ENCODE measurements around the gene TTC13.

Gene TTC13

GRCh38 chr1:230891413-230891812 is 87.2 kb downstream of the TTC13 start:
- in situ Hi-C loops (cut with HindIII; ENCODE audit: low pct_ligation_motif_present, low sequenced_read_pairs): no loop called here
- no peaks in the 10 kb centered on the region for H3K36me3 ChIP-seq (replicated peaks)
- no peak overlapping the region for H3K27ac ChIP-seq
- no peak for DNase-seq
- TF ChIP-seq CTCF (IDR thresholded peaks at IDR 0.05; ENCODE audit: low read depth, low read length, missing control alignments): no peak
- H3K27me3 ChIP-seq (replicated peaks): no peaks in the 10 kb centered on the region
- H3K4me3 ChIP-seq (ENCODE audit: low read depth, low read length): no peak overlapping the region

- in situ Hi-C loops (cut with HindIII; ENCODE audit: low pct_ligation_motif_present, low sequenced_read_pairs): no loop called here
- DNase-seq: no peak
- peaks cover 2% of the 10 kb centered on the region for H3K27me3 ChIP-seq (replicated peaks)
Measured at GRCh38 chr1:230884646-230885045, 94.0 kb downstream of the TTC13 start.

GRCh38 chr1:230883967-230884366 is 94.7 kb downstream of the TTC13 start:
- Histone ChIP-seq H3K27ac (no peak overlapping the region), H3K4me3 (ENCODE audit: low read depth, low read length) (no peak overlapping the region), H3K36me3 (replicated peaks) (no peaks in the 10 kb centered on the region), H3K27me3 (replicated peaks) (peaks cover 2% of the 10 kb centered on the region)
- no peak for TF ChIP-seq CTCF (IDR thresholded peaks at IDR 0.05; ENCODE audit: low read depth, low read length, missing control alignments)
- in situ Hi-C loops (cut with HindIII; ENCODE audit: low pct_ligation_motif_present, low sequenced_read_pairs): no loop called here
- DNase-seq: no peak

More at GRCh38 chr1:230884646-230885045, 94.0 kb downstream of the TTC13 start:
- no peak overlapping the region for H3K27ac ChIP-seq
- no peak overlapping the region for H3K4me3 ChIP-seq (ENCODE audit: low read depth, low read length)
- H3K36me3 ChIP-seq (replicated peaks): no peaks in the 10 kb centered on the region
- no peak for TF ChIP-seq CTCF (IDR thresholded peaks at IDR 0.05; ENCODE audit: low read depth, low read length, missing control alignments)

GRCh38 chr1:230879778-230880177 is 98.9 kb downstream of the TTC13 start:
- in situ Hi-C loops (cut with HindIII; ENCODE audit: low pct_ligation_motif_present, low sequenced_read_pairs): no loop called here
- H3K27me3 ChIP-seq (replicated peaks): peaks cover 2% of the 10 kb centered on the region
- no peak for DNase-seq
- no peak overlapping the region for H3K27ac ChIP-seq
- H3K4me3 ChIP-seq (ENCODE audit: low read depth, low read length): no peak overlapping the region
- no peaks in the 10 kb centered on the region for H3K36me3 ChIP-seq (replicated peaks)
- no peak for TF ChIP-seq CTCF (IDR thresholded peaks at IDR 0.05; ENCODE audit: low read depth, low read length, missing control alignments)

GRCh38 chr1:230878591-230878990 is 100.1 kb downstream of the TTC13 start:
- H3K36me3 ChIP-seq (replicated peaks): no peaks in the 10 kb centered on the region
- H3K27me3 ChIP-seq (replicated peaks): peaks cover 2% of the 10 kb centered on the region
- no peak overlapping the region for H3K27ac ChIP-seq
- no peak for DNase-seq
- in situ Hi-C loops (cut with HindIII; ENCODE audit: low pct_ligation_motif_present, low sequenced_read_pairs): no loop called here
- TF ChIP-seq CTCF (IDR thresholded peaks at IDR 0.05; ENCODE audit: low read depth, low read length, missing control alignments): no peak
- no peak overlapping the region for H3K4me3 ChIP-seq (ENCODE audit: low read depth, low read length)

GRCh38 chr1:230877924-230878590 is 100.6 kb downstream of the TTC13 start:
- in situ Hi-C loops (cut with HindIII; ENCODE audit: low pct_ligation_motif_present, low sequenced_read_pairs): no loop called here
- Histone ChIP-seq H3K4me3 (ENCODE audit: low read depth, low read length) (no peak overlapping the region), H3K36me3 (replicated peaks) (no peaks in the 10 kb centered on the region), H3K27me3 (replicated peaks) (peaks cover 2% of the 10 kb centered on the region), H3K27ac (no peak overlapping the region)
- no peak for DNase-seq
- no peak for TF ChIP-seq CTCF (IDR thresholded peaks at IDR 0.05; ENCODE audit: low read depth, low read length, missing control alignments)

All from brain microvascular endothelial cell (primary cell).